ENCODE data around the gene TCF12. TPM values are rescaled to one million over a fixed set of nuclear protein-coding genes. Genes with fewer than 3 reads are reported as not detected.
"Not testable (repeated sequence)": the region's sequence is repeated elsewhere in the genome, so short reads cannot be mapped to it uniquely, and the experiment has no call there.

Gene TCF12
- total and polyA plus RNA-seq, 11 donors: 6.5 to 77.3 (median 43.5) TPM

DNA sequence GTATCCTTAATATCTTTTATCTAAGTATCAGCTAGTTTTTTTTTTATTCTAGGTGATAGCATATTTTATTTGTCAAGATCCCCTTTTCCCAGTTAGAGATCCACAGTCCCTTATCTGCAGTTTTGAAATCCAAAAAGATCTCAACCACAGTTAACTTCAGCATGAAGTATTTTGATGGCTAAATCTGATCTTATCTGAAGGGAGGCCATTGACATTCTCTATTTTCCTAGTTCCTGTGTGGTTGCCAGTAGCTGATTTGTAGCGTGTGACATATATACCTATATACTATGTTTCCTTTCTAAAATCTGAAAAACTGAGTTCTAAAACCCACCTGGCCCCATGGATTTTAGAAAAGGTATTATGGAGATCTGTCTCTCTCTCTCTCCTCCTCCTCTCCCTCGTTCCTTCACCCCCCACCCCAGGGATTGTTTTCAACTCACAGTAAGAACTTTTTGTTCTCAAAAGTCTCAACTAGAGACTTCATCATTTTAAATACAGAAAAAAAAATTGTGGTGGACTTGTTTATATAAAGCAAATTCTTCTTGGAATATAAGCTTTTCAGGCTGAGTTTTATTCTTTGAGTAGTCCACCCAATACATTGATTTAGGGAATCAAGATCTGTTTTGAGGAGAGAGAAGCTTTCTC, 12.3 kb downstream of the TCF12 start:
- intact Hi-C loops (cut with DNase I): loop anchor here in 1 of 10 donors (10.0 kb wide), 1 partner anchor 54 kb away; no protein-coding TSS in a partner anchor
- H3K27ac ChIP-seq: no peak overlapping the region
- TF ChIP-seq, protein P1, sequence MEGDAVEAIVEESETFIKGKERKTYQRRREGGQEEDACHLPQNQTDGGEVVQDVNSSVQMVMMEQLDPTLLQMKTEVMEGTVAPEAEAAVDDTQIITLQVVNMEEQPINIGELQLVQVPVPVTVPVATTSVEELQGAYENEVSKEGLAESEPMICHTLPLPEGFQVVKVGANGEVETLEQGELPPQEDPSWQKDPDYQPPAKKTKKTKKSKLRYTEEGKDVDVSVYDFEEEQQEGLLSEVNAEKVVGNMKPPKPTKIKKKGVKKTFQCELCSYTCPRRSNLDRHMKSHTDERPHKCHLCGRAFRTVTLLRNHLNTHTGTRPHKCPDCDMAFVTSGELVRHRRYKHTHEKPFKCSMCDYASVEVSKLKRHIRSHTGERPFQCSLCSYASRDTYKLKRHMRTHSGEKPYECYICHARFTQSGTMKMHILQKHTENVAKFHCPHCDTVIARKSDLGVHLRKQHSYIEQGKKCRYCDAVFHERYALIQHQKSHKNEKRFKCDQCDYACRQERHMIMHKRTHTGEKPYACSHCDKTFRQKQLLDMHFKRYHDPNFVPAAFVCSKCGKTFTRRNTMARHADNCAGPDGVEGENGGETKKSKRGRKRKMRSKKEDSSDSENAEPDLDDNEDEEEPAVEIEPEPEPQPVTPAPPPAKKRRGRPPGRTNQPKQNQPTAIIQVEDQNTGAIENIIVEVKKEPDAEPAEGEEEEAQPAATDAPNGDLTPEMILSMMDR (IDR thresholded peaks at IDR 0.05): no peak
- TF ChIP-seq POLR2A (IDR thresholded peaks at IDR 0.05): no peak
- ATAC-seq (no peak), DNase-seq (no peak)
- 61 to 82% (median 70%) methylated on average over 2 of the region's 2 CpGs for WGBS, 4 donors
- H3K9me3 ChIP-seq: peaks cover 0 to 10% (median 0%) of the 10 kb centered on the region in 12 donors
- H3K4me1 ChIP-seq: peaks cover 0 to 81% (median 60%) of the 10 kb centered on the region in 12 donors
- H3K27me3 ChIP-seq: no peaks in the 10 kb centered on the region
- no peak overlapping the region for H3K4me3 ChIP-seq
- H3K36me3 ChIP-seq: peaks cover 0 to 19% (median 4%) of the 10 kb centered on the region in 9 donors

GRCh38 chr15:56931639-56932508, 13.4 kb downstream of the TCF12 start:
- DNase-seq (no peak), ATAC-seq (peak in 3 of 4 donors; percentile 53 to 61 (median 57))
- Histone ChIP-seq H3K9me3 (peaks cover 0 to 20% (median 0%) of the 10 kb centered on the region in 12 donors), H3K4me1 (peaks cover 0 to 72% (median 49%) of the 10 kb centered on the region in 12 donors), H3K27ac (no peak overlapping the region), H3K27me3 (no peaks in the 10 kb centered on the region), H3K36me3 (peaks cover 0 to 14% (median 3%) of the 10 kb centered on the region in 9 donors), H3K4me3 (no peak overlapping the region)
- intact Hi-C loops (cut with DNase I): loop anchor here in 1 of 10 donors (10.0 kb wide), 1 partner anchor 53 kb away; no protein-coding TSS in a partner anchor
- 10 to 15% (median 11%) methylated on average over 1 of the region's 1 CpG for WGBS, 4 donors
- TF ChIP-seq POLR2A (IDR thresholded peaks at IDR 0.05): no peak
- TF ChIP-seq, protein P1 (IDR thresholded peaks at IDR 0.05): no peak

DNA sequence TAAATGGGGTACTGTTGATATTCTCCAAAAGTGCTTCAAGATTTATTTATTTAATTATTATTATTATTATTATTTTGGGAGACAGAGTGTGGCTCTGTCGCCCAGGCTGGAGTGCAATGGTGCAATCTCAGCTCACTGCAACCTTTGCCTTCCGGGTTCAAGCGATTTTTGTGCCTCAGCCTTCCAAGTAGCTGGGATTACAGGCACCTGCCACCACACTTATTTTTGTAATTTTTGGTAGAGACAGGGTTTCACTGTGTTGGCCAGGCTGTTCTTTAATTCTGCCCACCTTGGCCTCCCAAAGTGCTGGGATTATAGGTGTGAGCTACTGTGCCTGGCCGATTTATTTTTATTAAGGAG, 14.0 kb downstream of the TCF12 start:
- WGBS, 4 donors: 93 to 96% (median 94%) methylated on average over 4 of the region's 4 CpGs
- H3K27ac ChIP-seq, H3K27me3 ChIP-seq, DNase-seq, H3K4me3 ChIP-seq, ATAC-seq: not testable (repeated sequence)
- H3K9me3 ChIP-seq: peaks cover 0 to 20% (median 0%) of the 10 kb centered on the region in 12 donors
- H3K4me1 ChIP-seq: peaks cover 0 to 73% (median 47%) of the 10 kb centered on the region in 12 donors
- H3K36me3 ChIP-seq: peaks cover 0 to 11% (median 3%) of the 10 kb centered on the region in 9 donors
- intact Hi-C loops (cut with DNase I): loop anchor here in 1 of 10 donors (10.0 kb wide), 1 partner anchor 52 kb away; no protein-coding TSS in a partner anchor

DNA sequence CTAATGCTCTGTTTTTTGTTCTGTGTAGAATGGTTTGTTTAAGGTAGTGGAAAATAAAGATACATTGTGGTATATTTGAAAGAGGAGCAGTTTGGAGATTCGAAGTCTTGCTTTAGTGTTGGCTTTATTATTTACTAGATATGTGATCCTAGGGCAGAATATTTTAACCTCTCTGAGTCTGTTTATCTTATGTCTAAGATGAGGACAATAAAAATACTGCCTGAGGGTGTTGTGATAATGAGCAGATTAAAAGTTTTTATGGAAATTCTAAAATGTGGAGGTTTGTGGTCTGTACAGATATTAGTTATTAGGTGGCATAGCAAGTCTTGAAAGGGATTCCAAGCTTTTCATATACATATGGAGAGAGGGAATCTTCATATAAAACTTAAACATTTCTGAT, 15.0 kb downstream of the TCF12 start:
- 58 to 76% (median 65%) methylated on average over 1 of the region's 1 CpG for whole genome bisulfite sequencing, 4 donors
- DNase-seq (no peak), ATAC-seq (no peak)
- H3K9me3 ChIP-seq: peaks cover 0 to 20% (median 0%) of the 10 kb centered on the region in 12 donors
- H3K27ac ChIP-seq: no peak overlapping the region
- intact Hi-C loops (cut with DNase I): loop anchor here in 1 of 10 donors (10.0 kb wide), 1 partner anchor 51 kb away; no protein-coding TSS in a partner anchor
- peaks cover 0 to 5% (median 0%) of the 10 kb centered on the region in 9 donors for H3K36me3 ChIP-seq
- H3K4me1 ChIP-seq: peaks cover 0 to 68% (median 45%) of the 10 kb centered on the region in 12 donors
- TF ChIP-seq, protein P1 (IDR thresholded peaks at IDR 0.05): no peak
- no peak for TF ChIP-seq POLR2A (IDR thresholded peaks at IDR 0.05)
- H3K27me3 ChIP-seq: no peaks in the 10 kb centered on the region
- H3K4me3 ChIP-seq: no peak overlapping the region
